ENCODE data around the gene AMOTL1.

Gene AMOTL1

DNA sequence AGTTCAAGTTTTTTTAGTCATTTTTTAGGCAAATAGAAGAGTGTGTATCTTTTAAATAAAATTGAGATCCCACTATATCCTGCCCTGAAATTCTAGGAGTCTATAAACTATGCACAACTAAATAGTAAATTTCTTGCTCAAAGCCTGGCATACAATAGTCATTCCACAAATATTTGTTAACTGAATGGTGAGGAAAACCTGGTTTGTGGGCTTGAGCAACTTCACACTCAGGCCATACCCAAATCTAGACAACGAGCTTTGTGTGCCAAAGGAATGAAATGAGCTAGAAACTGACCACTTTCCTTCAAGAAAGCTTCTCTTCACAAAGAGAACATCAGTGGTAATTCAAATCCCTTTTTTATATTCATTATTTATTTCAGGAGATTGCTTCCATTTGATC, 39.6 kb upstream of the AMOTL1 start:
- TF ChIP-seq, protein P1, sequence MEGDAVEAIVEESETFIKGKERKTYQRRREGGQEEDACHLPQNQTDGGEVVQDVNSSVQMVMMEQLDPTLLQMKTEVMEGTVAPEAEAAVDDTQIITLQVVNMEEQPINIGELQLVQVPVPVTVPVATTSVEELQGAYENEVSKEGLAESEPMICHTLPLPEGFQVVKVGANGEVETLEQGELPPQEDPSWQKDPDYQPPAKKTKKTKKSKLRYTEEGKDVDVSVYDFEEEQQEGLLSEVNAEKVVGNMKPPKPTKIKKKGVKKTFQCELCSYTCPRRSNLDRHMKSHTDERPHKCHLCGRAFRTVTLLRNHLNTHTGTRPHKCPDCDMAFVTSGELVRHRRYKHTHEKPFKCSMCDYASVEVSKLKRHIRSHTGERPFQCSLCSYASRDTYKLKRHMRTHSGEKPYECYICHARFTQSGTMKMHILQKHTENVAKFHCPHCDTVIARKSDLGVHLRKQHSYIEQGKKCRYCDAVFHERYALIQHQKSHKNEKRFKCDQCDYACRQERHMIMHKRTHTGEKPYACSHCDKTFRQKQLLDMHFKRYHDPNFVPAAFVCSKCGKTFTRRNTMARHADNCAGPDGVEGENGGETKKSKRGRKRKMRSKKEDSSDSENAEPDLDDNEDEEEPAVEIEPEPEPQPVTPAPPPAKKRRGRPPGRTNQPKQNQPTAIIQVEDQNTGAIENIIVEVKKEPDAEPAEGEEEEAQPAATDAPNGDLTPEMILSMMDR (conservative IDR thresholded peaks at IDR 0.05; ENCODE audit: control insufficient read depth, insufficient read depth, low read depth, low read length), result no peak
- H3K4me3 ChIP-seq (ENCODE audit: control insufficient read depth, low read depth, low read length), result no peak overlapping the region
- DNase-seq (ENCODE audit: low read depth), result no peak

DNA sequence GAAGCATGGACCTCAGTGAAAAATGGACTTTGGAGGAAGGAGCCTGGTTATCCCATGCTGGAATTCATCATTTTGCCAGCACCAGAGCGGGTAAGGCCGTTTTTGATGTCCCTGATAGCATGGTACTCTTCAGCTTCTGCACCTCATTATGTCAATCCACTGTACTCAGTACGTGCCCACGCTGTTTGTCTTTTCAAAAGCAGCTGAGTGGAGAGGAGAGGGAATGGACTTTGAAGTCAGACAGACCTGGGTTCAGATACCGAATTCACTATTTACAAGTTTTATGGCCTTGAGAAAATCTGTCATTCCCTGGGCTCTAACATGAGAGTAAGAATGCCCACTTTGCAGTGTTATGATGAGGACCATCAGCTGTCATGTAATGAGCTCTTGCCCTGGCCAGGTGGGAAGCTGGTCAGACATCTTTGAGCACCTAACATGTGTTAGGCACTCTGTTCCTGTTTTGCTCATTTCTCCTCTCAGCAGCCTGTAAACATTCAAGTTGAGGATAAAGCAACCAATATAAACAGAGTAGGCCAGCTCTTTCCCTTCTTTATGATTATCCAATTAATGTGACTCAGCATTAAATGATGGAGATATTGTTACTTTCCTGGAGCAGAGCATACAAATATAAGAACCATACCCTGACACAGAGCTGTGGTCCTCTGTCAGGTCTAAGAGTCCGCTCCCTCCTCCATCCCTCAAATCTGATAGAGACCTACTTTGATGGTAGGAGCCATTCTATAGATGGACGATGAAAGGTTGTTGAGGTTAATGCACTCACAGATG, 39.0 kb upstream of the AMOTL1 start:
- DNase-seq (ENCODE audit: low read depth), result no peak
- TF ChIP-seq, protein P1 (conservative IDR thresholded peaks at IDR 0.05; ENCODE audit: control insufficient read depth, insufficient read depth, low read depth, low read length), result no peak
- H3K4me3 ChIP-seq (ENCODE audit: control insufficient read depth, low read depth, low read length), result no peak overlapping the region

DNA sequence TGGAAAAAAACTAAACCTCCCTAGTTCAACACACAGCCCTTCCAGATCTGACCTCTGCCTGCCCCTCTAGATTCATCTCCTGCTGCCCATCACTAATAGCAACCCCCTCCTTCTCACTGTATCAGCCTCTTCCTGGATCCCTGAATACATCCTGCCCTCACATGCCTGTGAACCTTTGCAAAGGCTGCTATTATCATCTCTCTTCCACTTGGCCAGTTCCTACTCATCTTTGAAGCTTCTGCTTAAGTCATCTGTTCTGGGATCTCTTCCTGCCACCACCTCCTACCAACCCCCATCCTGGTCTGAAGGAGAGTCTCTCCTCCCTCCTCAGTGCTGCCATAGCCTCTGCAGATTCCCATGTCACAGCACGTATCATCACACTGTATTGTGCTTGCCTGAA, 38.0 kb upstream of the AMOTL1 start:
- DNase-seq (ENCODE audit: low read depth), result no peak
- H3K4me3 ChIP-seq (ENCODE audit: control insufficient read depth, low read depth, low read length), result no peak overlapping the region
- TF ChIP-seq, protein P1 (conservative IDR thresholded peaks at IDR 0.05; ENCODE audit: control insufficient read depth, insufficient read depth, low read depth, low read length), result no peak

DNA sequence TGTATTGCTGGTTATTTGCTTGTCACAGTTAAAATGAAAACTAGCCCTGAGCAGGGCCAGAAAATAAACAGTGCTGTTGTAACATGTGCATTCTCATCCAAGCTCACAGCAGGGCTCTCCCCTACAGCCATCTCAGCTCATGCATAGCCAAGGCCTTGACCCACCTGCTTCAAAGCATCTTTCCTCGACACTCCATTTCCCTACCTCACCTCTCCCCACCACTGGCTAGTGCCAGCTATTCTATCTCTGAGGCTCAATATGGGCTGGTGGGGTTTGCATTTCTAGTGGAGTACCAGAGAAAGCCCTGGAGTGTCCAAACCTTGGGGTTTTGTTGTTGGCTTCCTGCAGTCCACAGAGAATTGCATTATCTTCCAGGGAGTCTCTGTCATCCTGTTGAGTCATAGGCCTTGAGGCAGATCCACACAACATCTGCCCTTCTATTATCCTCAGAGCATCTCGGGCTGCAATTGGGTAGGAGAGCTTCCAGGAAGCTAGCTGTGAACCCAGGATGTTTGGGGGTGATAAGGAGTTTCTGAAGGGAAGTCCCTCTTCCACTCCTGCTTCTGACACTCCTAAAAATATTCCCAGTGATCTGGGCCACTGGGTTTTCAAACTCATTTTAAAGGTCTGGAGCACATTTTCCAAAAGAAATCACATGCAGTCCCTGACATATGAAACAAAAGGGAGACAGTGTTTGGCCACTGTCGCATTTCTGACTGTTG, 36.1 kb upstream of the AMOTL1 start:
- TF ChIP-seq, protein P1 (conservative IDR thresholded peaks at IDR 0.05; ENCODE audit: control insufficient read depth, insufficient read depth, low read depth, low read length), result no peak
- H3K4me3 ChIP-seq (ENCODE audit: control insufficient read depth, low read depth, low read length), result no peak overlapping the region
- peak; percentile 90 for DNase-seq (ENCODE audit: low read depth)

DNA sequence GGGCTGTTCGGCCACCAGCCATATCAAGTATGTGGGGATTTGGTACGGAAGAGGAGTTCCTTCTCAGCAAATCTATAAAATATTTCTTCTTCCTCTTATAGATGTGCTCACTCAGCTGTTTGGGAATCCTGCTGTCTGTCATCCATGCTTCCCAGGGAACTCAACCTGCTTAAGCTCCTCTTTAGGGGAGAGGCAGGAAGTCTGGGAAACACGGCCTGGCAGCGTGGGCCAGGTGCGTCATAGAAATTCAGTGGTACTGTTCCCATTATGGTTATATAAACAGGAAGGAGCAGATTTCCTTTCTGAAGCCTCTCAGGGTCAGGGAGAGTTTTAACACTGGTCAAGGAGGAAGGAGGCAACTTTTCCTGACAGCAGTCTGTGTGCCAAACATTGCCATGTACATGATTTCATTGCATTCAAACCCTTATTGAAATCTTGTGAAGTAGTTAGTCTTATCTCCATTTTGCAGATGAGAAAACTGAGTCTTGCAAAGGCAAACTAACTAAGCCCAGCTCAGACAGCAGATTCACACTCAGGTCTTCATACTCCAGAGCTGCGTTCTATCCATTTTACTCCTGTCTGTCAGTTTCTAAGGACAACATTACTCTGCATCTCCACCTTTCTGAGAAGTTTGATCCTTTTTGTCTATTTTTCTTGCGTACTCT, 35.4 kb upstream of the AMOTL1 start:
- TF ChIP-seq, protein P1 (conservative IDR thresholded peaks at IDR 0.05; ENCODE audit: control insufficient read depth, insufficient read depth, low read depth, low read length), result no peak
- H3K4me3 ChIP-seq (ENCODE audit: control insufficient read depth, low read depth, low read length), result no peak overlapping the region
- DNase-seq (ENCODE audit: low read depth), result peak; percentile 55

DNA sequence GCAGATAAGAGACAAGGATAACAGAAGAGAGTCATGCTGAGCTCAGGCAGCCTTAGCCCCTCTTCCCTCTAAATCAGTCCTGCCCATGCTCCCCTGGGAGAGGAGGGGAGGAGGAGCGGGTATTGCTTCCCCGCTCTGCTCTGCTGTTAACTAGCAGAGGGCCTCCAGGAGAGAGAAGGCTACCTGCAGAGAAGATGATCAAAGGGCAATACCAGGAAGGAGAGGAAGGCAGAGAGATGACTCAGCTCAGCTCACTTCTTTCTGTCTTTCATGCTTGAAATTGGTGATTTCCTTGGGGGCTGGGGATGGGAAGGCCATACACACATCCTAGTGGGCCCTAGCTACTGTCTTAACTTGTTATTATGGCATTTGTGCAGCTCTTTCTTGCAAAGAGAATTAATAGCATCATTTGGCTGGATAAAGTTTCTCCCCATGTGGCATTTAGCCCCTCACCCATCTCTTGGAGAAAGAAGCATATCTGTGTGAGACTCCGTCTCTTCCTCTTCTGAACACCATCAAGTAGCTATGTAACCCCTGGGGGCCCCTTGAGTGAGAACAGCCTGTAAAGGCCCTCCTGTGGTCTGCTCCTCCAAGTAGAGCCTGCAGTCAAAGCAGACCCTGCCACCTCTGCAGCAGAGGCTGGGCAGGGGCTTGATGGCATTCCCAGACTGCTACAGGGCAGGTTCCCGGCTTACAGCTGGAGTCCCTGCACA, 33.4 kb upstream of the AMOTL1 start:
- no peak for DNase-seq (ENCODE audit: low read depth)
- H3K4me3 ChIP-seq (ENCODE audit: control insufficient read depth, low read depth, low read length), result no peak overlapping the region
- TF ChIP-seq, protein P1 (conservative IDR thresholded peaks at IDR 0.05; ENCODE audit: control insufficient read depth, insufficient read depth, low read depth, low read length), result no peak

All from fibroblast of mammary gland (primary cell).